Measurements from ENCODE around the gene THUMPD2. TPM values are rescaled to one million over a fixed set of nuclear protein-coding genes. Genes with fewer than 3 reads are reported as not detected.

Gene THUMPD2
- total and polyA plus RNA-seq, 5 donors = 6.5 to 10.6 (median 8.2) TPM

- DNase-seq (no peak), ATAC-seq (no peak)
- H3K27ac ChIP-seq (ENCODE audit: low read length) = no peak overlapping the region
- H3K4me1 ChIP-seq (ENCODE audit: control insufficient read depth, insufficient read depth, low read length) = no peaks in the 10 kb centered on the region
- intact Hi-C loops (cut with DNase I) = no loop called here
- 84% methylated on average over 7 of the region's 7 CpGs for WGBS
- H3K27me3 ChIP-seq (ENCODE audit: control insufficient read depth, insufficient read depth) = no peaks in the 10 kb centered on the region
- no peaks in the 10 kb centered on the region for H3K9me3 ChIP-seq (ENCODE audit: control insufficient read depth, low read length)
- no peak overlapping the region for H3K4me3 ChIP-seq (ENCODE audit: low read length)
Observed at GRCh38 chr2:39786761-39787522, 7.9 kb upstream of the THUMPD2 start.

- H3K4me1 ChIP-seq (ENCODE audit: control insufficient read depth, insufficient read depth, low read length) = no peaks in the 10 kb centered on the region
- no peaks in the 10 kb centered on the region for H3K9me3 ChIP-seq (ENCODE audit: control insufficient read depth, low read length)
- ATAC-seq (no peak), DNase-seq (no peak)
- intact Hi-C loops (cut with DNase I) = no loop called here
- no peak overlapping the region for H3K4me3 ChIP-seq (ENCODE audit: low read length)
- H3K27ac ChIP-seq (ENCODE audit: low read length) = no peak overlapping the region
- H3K27me3 ChIP-seq (ENCODE audit: control insufficient read depth, insufficient read depth) = no peaks in the 10 kb centered on the region
- WGBS = 44% methylated on average over 2 of the region's 2 CpGs
Observed at GRCh38 chr2:39782591-39782990, 3.5 kb upstream of the THUMPD2 start.

GRCh38 chr2:39781697-39782096 is 2.6 kb upstream of the THUMPD2 start:
- intact Hi-C loops (cut with DNase I) = no loop called here
- WGBS = 83% methylated on average over 1 of the region's 1 CpG
- no peak overlapping the region for H3K4me3 ChIP-seq (ENCODE audit: low read length)
- DNase-seq = no peak
- H3K4me1 ChIP-seq (ENCODE audit: control insufficient read depth, insufficient read depth, low read length) = no peaks in the 10 kb centered on the region
- no peaks in the 10 kb centered on the region for H3K9me3 ChIP-seq (ENCODE audit: control insufficient read depth, low read length)
- ATAC-seq = no peak
- H3K27ac ChIP-seq (ENCODE audit: low read length) = no peak overlapping the region
- no peaks in the 10 kb centered on the region for H3K27me3 ChIP-seq (ENCODE audit: control insufficient read depth, insufficient read depth)

GRCh38 chr2:39780825-39781600 is 2.0 kb upstream of the THUMPD2 start:
- H3K4me1 ChIP-seq (ENCODE audit: control insufficient read depth, insufficient read depth, low read length) = no peaks in the 10 kb centered on the region
- H3K27ac ChIP-seq (ENCODE audit: low read length) = no peak overlapping the region
- intact Hi-C loops (cut with DNase I) = no loop called here
- H3K9me3 ChIP-seq (ENCODE audit: control insufficient read depth, low read length) = no peaks in the 10 kb centered on the region
- H3K27me3 ChIP-seq (ENCODE audit: control insufficient read depth, insufficient read depth) = no peaks in the 10 kb centered on the region
- DNase-seq = peak in 1 of 3 donors; percentile 40
- WGBS = 50% methylated on average over 14 of the region's 14 CpGs
- no peak overlapping the region for H3K4me3 ChIP-seq (ENCODE audit: low read length)
- no peak for ATAC-seq

GRCh38 chr2:39779927-39780326 is 869 bp upstream of the THUMPD2 start:
- Histone ChIP-seq H3K4me3 (ENCODE audit: low read length) (no peak overlapping the region), H3K4me1 (ENCODE audit: control insufficient read depth, insufficient read depth, low read length) (no peaks in the 10 kb centered on the region), H3K27me3 (ENCODE audit: control insufficient read depth, insufficient read depth) (no peaks in the 10 kb centered on the region), H3K27ac (ENCODE audit: low read length) (no peak overlapping the region), H3K9me3 (ENCODE audit: control insufficient read depth, low read length) (no peaks in the 10 kb centered on the region)
- WGBS = 88% methylated on average over 6 of the region's 6 CpGs
- no peak for DNase-seq
- intact Hi-C loops (cut with DNase I) = no loop called here
- no peak for ATAC-seq

- DNase-seq (no peak), ATAC-seq (peak; percentile 8 to 33)
- WGBS = 19% methylated on average over 9 of the region's 9 CpGs
- intact Hi-C loops (cut with DNase I) = no loop called here
- Histone ChIP-seq H3K9me3 (ENCODE audit: control insufficient read depth, low read length) (no peaks in the 10 kb centered on the region), H3K27ac (ENCODE audit: low read length) (no peak overlapping the region), H3K4me3 (ENCODE audit: low read length) (peak overlapping the region; percentile 58), H3K4me1 (ENCODE audit: control insufficient read depth, insufficient read depth, low read length) (no peaks in the 10 kb centered on the region), H3K27me3 (ENCODE audit: control insufficient read depth, insufficient read depth) (no peaks in the 10 kb centered on the region)
Observed at GRCh38 chr2:39779341-39779851, 338 bp upstream of the THUMPD2 start.

- DNase-seq (no peak), ATAC-seq (no peak)
- Histone ChIP-seq H3K4me3 (ENCODE audit: low read length) (peak overlapping the region; percentile 58), H3K27ac (ENCODE audit: low read length) (no peak overlapping the region), H3K4me1 (ENCODE audit: control insufficient read depth, insufficient read depth, low read length) (peaks cover 3% of the 10 kb centered on the region), H3K27me3 (ENCODE audit: control insufficient read depth, insufficient read depth) (no peaks in the 10 kb centered on the region), H3K9me3 (ENCODE audit: control insufficient read depth, low read length) (no peaks in the 10 kb centered on the region)
- intact Hi-C loops (cut with DNase I) = no loop called here
- WGBS = 6% methylated on average over 2 of the region's 2 CpGs
Observed at GRCh38 chr2:39778233-39778632, 825 bp downstream of the THUMPD2 start.

GRCh38 chr2:39772812-39773152 is 6.3 kb downstream of the THUMPD2 start:
- no peaks in the 10 kb centered on the region for H3K9me3 ChIP-seq (ENCODE audit: control insufficient read depth, low read length)
- DNase-seq (no peak), ATAC-seq (peak in 1 of 2 donors; percentile 18)
- 74% methylated on average over 1 of the region's 1 CpG for WGBS
- H3K27ac ChIP-seq (ENCODE audit: low read length) = no peak overlapping the region
- no peak overlapping the region for H3K4me3 ChIP-seq (ENCODE audit: low read length)
- peaks cover 8% of the 10 kb centered on the region for H3K4me1 ChIP-seq (ENCODE audit: control insufficient read depth, insufficient read depth, low read length)
- intact Hi-C loops (cut with DNase I) = no loop called here
- H3K27me3 ChIP-seq (ENCODE audit: control insufficient read depth, insufficient read depth) = no peaks in the 10 kb centered on the region

- ATAC-seq = peak in 1 of 2 donors; percentile 37
- no peak for DNase-seq
- 91% methylated on average over 3 of the region's 3 CpGs for WGBS
- H3K9me3 ChIP-seq (ENCODE audit: control insufficient read depth, low read length) = no peaks in the 10 kb centered on the region
- no peaks in the 10 kb centered on the region for H3K27me3 ChIP-seq (ENCODE audit: control insufficient read depth, insufficient read depth)
- H3K4me1 ChIP-seq (ENCODE audit: control insufficient read depth, insufficient read depth, low read length) = peaks cover 8% of the 10 kb centered on the region
- no peak overlapping the region for H3K4me3 ChIP-seq (ENCODE audit: low read length)
- H3K27ac ChIP-seq (ENCODE audit: low read length) = no peak overlapping the region
- intact Hi-C loops (cut with DNase I) = no loop called here
Observed at GRCh38 chr2:39772086-39772811, 6.8 kb downstream of the THUMPD2 start.

- Histone ChIP-seq H3K27me3 (ENCODE audit: control insufficient read depth, insufficient read depth) (no peaks in the 10 kb centered on the region), H3K27ac (ENCODE audit: low read length) (no peak overlapping the region), H3K4me3 (ENCODE audit: low read length) (no peak overlapping the region), H3K4me1 (ENCODE audit: control insufficient read depth, insufficient read depth, low read length) (no peaks in the 10 kb centered on the region), H3K9me3 (ENCODE audit: control insufficient read depth, low read length) (no peaks in the 10 kb centered on the region)
- WGBS = 94% methylated on average over 2 of the region's 2 CpGs
- ATAC-seq (no peak), DNase-seq (no peak)
- intact Hi-C loops (cut with DNase I) = no loop called here
Observed at GRCh38 chr2:39762448-39762847, 16.6 kb downstream of the THUMPD2 start.

- Histone ChIP-seq H3K4me1 (ENCODE audit: control insufficient read depth, insufficient read depth, low read length) (no peaks in the 10 kb centered on the region), H3K27me3 (ENCODE audit: control insufficient read depth, insufficient read depth) (no peaks in the 10 kb centered on the region), H3K4me3 (ENCODE audit: low read length) (no peak overlapping the region), H3K27ac (ENCODE audit: low read length) (no peak overlapping the region), H3K9me3 (ENCODE audit: control insufficient read depth, low read length) (no peaks in the 10 kb centered on the region)
- ATAC-seq (no peak), DNase-seq (no peak)
- intact Hi-C loops (cut with DNase I) = no loop called here
- 97% methylated on average over 4 of the region's 4 CpGs for WGBS
Observed at GRCh38 chr2:39757156-39757555, 21.9 kb downstream of the THUMPD2 start.

All from right cardiac atrium (tissue), 5 donors.